Measurements from ENCODE around the gene CFAP77.

DNA sequence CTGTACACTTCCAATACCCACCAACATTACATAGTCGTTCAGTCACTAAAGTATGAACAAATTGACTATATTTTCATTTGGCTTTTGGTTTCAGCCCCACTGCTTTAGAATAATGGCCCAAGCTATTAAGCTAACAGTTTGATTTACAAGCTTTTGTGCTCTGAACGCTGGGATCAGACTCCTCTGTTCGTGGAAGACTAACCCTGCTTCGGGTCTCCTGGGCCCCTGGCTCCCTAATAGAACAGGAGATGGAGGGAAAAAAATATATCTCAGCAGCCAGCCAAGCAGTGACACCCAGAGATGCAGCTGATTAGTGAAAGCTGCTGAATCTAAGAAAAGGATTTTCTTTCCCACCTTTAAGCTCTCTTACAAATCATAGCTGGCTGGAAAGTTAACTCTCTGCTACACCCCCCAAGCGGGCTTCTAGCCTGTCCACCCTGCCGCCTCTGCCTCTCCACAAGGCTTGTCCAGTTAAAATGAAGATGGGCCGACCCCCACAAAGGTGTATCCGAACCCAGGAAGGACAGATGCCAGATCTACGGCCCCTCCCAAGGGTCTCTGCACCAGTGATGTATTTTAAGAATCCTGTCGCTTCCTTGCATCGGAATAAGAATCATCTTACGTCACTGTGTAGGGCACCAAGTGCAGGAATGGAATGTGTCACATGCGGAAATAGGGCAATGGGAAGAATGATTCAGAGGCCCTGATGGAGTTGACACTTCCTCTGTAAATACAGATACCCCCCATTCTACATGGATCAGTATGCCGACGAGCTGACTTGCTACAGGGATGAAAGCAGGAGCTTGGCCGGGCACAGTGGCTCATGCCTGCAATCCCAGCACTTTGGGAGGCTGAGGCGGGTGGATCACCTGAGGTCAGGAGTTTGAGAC lies 139.0 kb downstream of the CFAP77 start:
- TF ChIP-seq, protein P1, sequence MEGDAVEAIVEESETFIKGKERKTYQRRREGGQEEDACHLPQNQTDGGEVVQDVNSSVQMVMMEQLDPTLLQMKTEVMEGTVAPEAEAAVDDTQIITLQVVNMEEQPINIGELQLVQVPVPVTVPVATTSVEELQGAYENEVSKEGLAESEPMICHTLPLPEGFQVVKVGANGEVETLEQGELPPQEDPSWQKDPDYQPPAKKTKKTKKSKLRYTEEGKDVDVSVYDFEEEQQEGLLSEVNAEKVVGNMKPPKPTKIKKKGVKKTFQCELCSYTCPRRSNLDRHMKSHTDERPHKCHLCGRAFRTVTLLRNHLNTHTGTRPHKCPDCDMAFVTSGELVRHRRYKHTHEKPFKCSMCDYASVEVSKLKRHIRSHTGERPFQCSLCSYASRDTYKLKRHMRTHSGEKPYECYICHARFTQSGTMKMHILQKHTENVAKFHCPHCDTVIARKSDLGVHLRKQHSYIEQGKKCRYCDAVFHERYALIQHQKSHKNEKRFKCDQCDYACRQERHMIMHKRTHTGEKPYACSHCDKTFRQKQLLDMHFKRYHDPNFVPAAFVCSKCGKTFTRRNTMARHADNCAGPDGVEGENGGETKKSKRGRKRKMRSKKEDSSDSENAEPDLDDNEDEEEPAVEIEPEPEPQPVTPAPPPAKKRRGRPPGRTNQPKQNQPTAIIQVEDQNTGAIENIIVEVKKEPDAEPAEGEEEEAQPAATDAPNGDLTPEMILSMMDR (conservative IDR thresholded peaks at IDR 0.05; ENCODE audit: low read depth, low read length), result no peak
- no peak for TF ChIP-seq EZH2 (IDR thresholded peaks at IDR 0.05; ENCODE audit: low read length, unreplicated experiment)
- no peak for TF ChIP-seq EZH2phosphoT487 (IDR thresholded peaks at IDR 0.05; ENCODE audit: borderline replicate concordance, low read length)

Measured in PC-3 (cell line).